Measurements from ENCODE around the gene TDO2.
"Not testable (repeated sequence)": the region's sequence is repeated elsewhere in the genome, so short reads cannot be mapped to it uniquely, and the experiment has no call there.

Gene TDO2

DNA sequence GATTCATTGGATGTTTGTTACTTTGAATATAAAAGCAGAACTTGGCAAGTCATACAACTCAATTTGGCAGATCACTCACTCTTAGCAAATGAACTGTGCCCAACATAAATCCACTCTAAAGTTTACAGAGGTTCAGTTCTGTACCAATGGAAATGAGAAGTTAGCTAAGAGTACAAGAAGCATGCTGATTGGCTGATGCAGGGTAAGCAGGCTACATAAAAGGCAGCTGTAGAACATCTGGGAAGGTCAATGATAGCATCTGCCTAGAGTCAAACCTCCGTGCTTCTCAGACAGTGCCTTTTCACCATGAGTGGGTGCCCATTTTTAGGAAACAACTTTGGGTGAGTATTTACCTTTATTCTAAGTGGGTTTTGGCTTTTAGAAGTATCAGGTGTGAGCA, at the start of gene TDO2:
Gene TDO2, plus strand, starts transcription at position 244 of the 400 bp plus-strand sequence. Its CDS starts 63 bp downstream, at position 307.
- DNase-seq (ENCODE audit: low spot score) = no peak

DNA sequence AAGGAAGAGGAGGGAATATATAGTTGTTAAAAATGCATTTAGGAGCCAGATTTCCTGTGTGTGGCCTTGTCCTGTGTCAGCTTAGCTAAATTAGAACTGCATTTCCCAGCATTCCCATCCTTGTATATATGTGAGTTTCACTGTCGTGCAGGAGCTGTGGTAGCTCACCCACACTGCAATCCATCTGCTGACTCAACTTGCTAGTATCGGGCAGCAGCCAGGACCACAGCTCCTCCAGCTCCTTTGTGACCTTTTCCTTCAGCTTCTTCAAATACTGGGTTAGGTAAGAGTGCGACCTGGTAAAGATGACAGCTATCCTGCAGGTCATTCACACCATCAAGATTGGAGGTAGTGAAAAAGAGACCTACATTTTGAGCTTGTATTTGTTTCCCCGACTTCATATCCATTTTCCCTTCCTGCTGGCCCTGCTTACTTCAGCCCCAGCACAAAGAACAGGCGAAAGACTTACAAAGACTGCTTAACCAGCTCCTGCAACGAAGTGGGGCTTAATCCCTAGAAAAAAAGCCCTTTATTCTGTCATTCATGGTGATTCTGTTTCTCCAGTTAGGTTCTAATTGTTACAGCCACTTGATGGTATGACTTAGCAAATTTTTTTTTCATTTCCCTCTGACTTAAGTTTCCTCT, 48.8 kb upstream of the TDO2 start:
- peak; percentile 32 for DNase-seq (ENCODE audit: low spot score)

DNA sequence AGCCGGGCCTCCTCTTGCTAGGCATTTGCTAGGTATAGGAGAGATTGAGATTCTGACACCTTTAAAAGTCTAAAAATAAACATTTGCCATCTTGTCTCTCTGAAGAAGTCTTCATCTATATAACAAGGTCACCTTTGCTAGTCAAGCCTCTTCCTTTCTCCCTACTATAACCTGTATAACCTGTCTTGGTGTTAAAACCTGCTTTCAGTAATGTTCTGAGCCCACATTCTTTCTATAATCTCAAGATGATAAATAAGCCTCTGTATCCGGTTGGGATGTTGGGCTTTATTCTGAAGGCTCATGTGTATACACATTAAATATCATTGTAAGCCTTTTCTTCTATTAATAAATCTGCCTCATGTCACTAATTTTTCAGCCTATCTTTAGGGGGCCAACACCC, 47.6 kb upstream of the TDO2 start:
- DNase-seq (ENCODE audit: low spot score) = no peak

DNA sequence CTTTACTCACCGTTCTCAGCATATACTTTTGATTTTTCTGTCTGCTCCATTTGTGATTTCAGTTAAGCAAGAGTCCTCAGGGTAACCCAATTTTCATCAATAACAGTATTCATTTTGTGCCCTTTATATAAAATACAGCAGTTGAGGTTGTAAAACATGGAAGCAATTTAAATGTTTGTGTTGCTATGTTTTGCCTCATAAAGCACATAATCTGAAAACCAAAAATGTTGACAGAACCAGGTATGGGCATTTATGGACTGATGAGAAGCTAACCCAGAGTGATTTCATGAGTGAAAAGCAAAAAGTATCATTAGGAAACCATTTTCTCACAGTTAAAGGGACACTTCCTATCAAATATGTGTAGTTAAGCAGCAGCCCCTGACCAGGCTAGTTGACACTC, 37.3 kb upstream of the TDO2 start, which contains the start of gene ASIC5:
Gene ASIC5, minus strand, starts transcription at position 101 of the 400 bp plus-strand sequence. Its CDS starts 51 bp downstream, at position 50.
- no peak for DNase-seq (ENCODE audit: low spot score)

DNA sequence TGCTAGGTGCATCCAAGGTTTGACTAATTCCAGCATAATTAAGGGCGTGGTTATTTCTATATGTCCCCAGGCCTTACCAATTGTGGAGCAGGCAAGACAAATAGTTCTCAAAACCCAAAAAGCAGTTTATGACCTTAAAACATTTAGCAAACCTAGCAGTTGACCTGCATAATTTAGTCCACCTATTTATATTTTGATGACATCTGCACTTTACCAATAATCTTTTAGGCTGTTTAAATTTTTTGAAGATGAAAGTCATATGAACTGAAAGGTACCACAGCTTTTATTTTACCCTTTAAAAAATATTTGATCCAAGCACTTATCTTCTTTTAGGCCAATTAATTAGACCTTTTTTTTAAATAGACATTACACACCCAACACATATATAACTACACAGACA, 27.6 kb upstream of the TDO2 start:
- DNase-seq (ENCODE audit: low spot score) = no peak

DNA sequence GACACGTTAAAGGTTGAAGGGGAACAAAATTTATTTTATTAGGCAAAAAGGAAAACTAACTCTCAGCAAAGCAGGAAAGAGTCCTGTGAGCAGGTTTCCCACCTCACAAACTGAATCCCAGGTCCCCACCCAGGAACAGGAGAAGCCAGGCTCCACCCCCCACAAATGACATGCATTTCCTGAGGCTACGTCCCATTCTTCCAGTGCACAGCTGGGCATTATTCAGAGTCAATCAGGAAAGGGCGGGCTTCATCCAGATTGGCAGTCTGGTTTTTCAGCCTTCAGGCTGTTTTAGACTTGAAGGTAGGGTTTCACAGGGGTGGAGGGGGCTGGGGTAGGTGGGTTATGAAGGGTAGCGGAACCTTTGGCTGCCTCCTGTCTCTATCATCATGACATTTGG, 25.5 kb upstream of the TDO2 start:
- DNase-seq (ENCODE audit: low spot score) = no peak

DNA sequence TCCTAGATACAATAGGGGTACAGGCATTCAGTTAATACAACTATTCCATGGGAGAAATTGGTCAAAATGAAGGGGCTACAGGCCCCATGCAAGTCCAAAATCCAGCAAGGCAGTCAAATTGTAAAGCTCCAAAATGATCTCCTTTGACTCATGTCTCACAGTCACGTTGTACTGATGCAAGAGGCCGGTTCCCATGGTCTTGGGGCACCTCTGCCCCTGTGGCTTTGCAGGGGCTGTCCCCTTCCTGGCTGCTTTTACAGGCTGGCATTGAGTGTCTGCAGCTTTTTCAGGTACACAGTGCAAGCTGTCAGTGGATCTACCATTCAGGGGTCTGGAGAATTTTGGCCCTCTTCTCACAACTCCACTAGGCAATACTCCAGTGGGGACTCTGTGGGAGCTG, 24.9 kb upstream of the TDO2 start:
- DNase-seq (ENCODE audit: low spot score) = no peak

DNA sequence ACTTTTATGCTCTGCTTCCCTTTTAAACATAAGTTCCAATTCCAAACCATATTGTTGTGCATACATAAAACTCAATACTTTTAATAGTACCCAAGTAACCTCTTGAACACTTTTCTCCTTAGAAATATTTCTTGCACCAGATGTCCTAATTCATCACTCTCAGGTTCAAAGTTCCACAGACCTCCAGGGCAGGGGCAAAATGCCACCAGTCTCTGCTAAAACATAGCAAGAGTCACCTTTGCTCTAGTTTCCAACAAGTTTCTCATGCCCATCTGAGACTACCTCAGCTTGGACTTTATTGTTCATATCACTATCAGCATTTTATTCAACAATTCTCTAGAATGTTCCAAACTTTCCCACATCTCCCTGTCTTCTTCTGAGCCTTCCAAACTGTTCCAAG, 23.7 kb upstream of the TDO2 start:
- DNase-seq (ENCODE audit: low spot score) = no peak

DNA sequence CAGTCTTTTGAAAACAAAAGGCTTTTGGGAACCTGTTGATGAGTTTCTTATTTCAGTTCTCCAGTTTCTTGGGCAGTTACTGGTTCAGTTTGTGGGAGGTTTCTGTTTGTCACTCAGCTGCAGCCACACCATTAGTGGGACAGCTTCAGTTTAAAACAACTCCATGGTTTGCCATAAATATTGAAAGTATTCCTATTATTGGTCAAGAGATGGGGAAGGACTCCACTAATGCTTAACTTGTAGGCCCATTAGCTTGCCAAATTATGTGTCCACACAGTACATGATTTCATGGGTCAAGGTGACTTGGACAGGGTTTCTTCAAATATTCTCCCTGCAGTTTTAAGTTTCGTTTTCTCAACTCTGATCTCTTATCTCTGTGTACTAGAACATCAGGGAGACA, 21.9 kb upstream of the TDO2 start:
- no peak for DNase-seq (ENCODE audit: low spot score)

DNA sequence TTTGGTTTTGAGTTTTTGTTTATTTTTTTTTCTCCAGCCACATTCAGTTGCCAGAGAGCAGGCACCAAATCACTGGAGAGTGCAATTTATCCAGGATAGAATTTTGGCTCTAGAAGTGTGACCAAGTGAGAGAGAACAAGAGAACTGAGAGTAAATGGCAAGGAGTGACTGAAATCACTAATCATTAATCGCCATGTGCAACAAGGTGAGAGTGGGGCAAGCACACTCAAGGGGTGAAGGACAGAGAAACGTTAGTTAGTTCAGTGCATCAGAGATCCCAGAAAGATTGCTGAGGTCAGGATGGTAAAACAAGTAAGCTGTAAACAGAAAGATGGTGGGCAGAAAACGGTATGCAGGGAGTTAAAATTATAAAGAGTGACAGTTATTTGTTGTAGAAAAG, 19.6 kb upstream of the TDO2 start:
- DNase-seq (ENCODE audit: low spot score) = no peak

DNA sequence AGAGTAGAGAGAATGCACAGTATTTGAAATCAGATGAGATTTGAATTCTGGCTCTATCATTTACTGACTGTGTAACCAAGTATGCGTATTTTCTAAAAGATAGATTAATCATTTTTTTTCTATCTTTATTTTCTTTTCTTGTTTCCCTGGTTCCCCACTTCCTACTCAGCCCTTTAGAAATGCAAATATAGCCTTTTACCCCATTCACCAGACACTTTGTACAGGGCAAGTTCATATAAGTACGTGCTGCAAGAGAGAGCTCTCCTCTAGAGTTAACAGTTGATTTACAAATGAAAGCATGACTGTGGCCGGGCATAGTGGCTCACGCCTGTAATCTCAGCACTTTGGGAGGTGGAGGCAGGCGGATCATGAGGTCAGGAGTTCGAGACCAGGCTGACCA, 17.8 kb upstream of the TDO2 start:
- no peak for DNase-seq (ENCODE audit: low spot score)

DNA sequence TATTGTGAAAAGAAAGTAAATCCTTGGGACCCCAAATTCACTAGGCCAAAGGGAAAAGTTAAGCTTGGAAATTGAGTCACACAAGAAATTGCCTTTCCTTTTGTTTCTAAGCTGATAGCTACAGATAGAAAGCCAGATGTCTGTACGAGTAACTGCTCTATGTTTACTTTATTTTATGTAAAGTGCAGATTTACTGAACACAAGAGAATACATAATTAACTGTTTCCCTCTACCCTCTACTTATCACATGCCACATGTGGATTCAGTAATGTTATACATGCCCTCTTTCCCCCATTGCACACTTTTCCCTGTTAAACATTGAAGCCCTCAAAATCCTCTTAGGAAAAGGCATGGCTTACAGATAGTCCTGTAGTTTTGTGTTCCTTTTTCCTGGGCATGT, 16.5 kb upstream of the TDO2 start:
- DNase-seq (ENCODE audit: low spot score) = no peak

DNA sequence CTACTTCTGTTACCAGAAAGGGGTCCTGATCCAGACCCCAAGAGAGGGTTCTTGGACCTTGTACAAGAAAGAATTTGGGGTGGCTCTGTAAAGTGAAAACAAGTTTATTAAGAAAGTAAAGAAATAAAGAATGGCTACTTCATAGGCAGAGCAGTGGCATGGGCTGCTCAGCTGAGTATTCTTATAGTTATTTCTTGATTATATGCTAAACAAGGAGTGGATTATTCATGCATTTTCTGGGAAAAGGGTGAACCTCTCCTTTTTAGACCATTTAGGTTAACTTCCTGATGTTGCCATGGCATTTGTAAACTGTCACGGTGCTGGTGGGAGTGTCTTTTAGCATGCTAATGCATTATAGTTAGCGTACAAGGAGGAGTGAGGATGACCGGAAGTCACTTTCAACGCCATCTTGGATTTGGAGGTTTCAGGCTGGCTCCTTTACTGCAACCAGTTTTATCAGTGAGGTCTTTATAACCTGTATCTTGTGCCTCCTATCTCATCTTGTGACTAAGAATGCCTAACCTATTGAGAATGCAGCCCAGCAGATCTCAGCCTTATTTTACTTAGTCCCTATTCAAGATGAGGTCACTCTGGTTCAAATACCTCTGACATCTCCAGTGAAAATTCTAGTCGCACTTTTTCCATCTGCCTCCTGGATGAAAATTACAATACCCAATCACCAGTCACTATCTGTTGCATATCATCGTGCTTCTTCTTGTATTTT, 15.5 kb upstream of the TDO2 start:
- DNase-seq (ENCODE audit: low spot score) = no peak

DNA sequence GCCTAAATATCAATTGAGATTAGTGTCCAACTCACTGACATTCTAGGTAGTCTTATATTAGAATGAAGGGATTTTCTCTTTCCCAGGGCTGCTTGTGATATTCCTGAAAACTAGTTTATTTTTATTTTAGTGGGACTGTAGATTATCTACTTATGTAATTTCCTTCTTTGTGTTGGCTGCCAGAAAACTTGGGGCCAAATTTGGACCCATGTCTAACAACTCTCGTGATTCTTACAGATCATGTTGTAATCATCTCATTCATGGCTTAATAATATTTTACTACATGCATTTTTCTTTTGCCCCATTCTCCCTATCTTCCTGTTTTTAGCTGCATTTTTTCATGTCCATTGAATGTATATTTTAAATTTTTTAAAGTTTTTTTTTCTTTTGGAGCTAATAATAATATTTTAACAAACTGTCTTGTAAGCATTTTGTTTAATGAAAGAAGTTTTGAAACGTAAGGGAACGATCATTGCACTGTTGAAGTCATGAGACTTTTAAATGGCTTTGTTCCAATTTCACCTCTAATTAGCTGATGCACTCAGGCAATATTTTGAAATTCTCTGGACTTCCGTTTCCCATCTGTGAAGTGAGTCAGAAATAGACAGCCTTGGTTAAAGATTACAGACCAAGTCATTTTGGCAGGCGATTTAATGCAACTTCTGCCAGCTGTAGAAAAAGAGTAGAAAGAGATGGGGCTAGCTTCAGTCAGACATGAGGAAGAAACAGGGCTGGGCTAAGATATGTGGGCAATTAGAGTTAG, 14.3 kb upstream of the TDO2 start:
- no peak for DNase-seq (ENCODE audit: low spot score)

DNA sequence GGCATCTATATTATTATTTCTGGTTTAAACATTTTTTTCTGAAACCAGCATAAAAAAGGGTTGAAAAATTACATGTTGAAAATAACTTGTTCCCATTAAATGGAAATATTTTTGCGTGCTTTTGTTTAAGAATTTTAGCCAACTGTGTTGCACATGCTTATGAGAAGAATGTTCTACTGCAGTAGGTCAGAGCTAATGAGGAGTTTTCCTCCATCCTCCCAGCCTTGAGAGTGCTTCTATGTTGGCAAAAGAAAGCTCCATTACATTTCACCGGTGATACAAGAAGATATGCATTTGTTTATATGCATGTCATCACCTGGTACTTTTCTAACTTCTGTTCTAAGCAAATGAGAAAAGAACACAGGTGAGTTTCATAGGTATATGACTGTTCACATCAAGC, 13.6 kb upstream of the TDO2 start:
- no peak for DNase-seq (ENCODE audit: low spot score)

DNA sequence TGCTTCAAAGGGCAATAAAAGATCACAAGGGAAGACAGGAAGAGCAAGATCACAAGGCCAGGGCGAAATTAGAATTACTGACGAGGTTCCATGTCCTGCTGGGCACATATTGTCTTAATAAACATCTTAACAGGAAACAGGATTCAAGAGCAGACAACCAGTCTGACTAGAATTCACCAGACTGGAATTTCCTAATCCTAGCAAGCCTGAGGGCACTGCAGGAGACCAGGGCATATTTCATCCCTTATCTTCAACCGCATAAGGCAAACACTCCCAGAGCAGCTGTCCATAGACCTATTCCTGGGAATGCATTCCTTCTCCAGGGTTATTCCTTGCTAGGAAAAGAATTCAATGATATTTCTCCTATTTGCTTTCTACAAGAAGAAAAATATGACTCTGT, 12.4 kb upstream of the TDO2 start:
- DNase-seq (ENCODE audit: low spot score) = no peak

DNA sequence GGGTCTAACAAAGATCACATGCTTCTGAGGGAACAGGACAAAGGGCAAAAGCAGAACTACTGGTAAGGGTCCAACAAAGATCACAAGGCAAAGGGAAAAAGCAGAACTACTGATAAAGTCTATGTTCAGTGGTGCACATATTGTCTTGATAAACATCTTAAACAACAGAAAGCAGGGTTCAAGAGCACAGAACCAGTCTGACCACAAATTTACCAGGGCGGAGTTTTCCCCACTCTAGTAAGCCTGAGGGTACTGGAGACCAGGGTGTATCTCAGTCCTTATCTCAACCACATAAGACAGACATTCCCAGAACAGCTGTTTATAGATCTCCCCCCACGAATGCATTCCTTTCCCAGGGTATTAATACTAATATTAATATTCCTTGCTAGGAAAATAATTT, 5.1 kb upstream of the TDO2 start:
- DNase-seq (ENCODE audit: low spot score) = not testable (repeated sequence)

DNA sequence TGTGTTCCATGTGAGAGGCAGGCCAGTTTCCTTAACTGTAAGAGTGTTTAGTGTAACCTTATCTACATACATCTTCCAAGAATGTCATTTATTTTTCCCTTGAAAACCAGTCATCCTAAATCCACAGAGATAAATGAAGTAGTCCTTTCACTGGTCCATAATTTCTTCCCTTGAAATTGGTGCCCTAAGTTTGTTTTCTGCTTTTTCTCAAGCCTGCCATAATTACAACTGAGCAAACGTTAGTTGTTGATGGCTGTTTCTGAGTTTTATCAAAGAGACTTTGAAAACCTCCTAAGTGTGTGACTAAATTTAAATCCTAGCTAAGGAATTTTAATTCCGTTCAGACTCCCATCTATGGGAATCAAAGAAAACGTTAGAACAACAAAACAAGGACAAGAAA, 3.6 kb upstream of the TDO2 start:
- no peak for DNase-seq (ENCODE audit: low spot score)

DNA sequence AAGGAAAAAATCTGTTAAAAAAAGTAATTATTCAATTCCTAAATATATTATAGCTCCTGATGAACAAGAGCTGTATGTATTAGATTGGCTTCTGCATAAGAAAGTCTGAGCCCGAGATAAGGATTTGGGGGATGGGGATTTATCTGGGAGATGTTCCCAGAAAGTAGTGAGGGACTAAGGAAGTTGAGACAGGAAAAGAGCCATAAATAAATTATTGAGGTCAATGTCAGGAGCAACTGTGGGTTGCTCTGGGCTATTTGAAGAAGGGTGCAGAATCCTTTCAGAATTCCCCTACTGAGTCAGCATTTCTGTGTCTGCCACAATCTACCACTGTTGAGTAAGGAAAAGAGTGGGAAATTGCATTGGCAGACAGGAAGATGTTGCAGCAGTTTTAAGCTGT, 3.1 kb upstream of the TDO2 start:
- DNase-seq (ENCODE audit: low spot score) = no peak

DNA sequence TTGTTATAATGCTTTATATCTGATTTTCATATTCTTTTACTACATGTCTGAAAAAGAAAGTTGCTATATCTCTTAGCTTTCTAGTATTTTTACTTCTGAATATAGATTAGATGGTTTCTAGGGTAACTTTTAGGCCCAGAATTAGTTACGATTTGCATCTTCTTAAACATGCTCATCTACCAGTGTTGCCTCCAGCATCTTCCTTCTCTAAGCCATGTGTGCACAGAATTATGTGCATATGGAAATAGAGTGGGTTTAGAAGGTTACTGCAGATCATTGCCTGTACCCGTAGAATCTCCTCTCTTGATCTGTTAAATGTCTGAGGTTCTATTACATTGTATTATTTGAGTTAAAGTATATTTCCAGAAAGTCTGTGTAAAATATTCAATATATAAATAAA, 2.5 kb upstream of the TDO2 start:
- DNase-seq (ENCODE audit: low spot score) = no peak

DNA sequence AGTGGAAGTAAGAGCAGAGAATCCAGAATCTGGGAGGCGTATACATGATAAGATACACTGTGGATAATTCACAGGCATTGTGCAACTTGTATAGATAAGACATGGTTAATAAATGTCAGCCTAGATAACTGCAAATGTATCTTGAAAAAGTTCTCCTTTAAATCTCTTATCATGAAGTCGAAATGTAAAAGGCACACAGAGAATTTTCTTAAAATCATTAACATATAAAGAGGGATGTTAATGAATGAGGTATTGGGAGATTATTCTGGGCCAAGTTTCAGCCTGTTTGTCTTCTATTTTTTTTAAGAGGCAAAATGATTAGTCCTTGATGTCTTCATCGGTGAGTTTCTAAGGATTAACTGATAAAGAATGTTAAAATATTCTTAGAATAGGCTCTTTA, 835 bp downstream of the TDO2 start:
- no peak for DNase-seq (ENCODE audit: low spot score)

DNA sequence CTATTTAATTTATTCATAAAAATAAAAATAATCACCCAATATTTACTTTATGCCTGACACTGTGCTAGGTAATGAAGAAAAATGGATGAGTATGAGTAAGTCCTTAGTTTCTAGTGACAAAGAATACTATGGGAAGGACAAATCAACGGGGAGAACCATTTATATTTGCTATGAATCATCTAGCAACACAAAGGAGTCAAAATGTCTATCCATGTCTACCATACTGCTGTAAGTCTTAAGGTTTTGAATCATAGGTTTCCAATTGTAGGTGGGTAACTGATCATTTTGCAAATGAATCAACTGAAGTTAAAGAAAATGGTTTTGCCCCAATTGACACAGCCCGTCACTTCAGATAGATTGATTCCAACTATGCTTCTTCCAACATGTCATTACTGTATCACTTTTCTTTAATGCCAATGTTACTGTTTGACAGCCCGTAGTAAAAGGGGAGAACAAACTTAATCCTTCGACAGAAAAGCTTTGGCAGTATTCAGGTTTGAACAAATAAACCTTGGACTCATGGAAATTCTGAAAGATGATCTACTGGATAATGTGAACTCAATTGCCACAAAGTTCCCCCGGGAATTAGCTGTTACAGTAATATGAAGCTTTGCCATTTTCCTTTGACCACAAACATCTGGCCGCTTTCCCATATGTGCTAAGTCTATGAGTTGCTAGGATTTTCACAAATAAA, 3.2 kb downstream of the TDO2 start:
- peak; percentile 72 for DNase-seq (ENCODE audit: low spot score)

DNA sequence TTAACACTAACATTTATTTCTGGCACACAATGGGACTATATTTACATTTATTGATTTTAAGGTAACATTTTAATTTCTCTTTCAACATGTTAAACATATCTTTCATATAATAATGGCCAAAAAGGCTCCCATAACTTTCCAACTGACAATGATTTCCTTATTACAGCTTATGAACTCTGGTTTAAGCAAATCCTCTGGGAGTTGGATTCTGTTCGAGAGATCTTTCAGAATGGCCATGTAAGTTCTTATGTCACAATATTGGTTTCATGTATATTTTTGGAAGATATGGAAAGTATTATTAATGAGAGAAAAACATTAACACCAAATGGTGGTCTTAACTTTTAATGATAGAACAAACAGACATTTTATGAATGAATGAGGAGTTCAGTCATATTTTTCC, 4.1 kb downstream of the TDO2 start:
- DNase-seq (ENCODE audit: low spot score) = no peak
